Amygdala (tissue), 56 donors: ENCODE results near the gene CYRIA.
A peak's percentile ranks its signal among the peaks of the same experiment; 100 is the strongest.

Experiments used
- DNase-seq, 56 donors: peaks; one replicate each; lab custom pipeline; 2025; lab: John Stamatoyannopoulos, UW

The CYRIA gene

GRCh38 chr2:16671760-16672159 is 6.1 kb upstream of the CYRIA start:
- no peak for DNase-seq

DNA sequence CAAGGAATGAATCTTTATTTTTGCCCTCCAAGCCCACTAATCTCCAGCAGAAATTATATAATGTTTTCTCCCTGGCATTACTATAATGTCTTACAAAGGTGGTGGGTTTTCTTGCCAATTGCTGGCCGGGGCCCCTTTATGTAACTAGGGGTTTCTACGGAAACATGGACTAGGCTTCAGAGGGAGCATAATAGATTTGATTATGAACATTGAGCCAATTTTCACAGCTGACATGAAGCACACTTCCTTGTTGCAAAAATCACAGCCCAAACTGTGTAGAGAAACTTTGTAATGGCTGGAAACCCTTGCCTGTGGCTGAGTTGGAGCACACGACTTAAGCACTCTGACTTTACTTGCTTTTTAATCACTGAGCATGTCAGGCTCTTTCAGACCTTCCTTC is 3.8 kb upstream of the CYRIA start:
- no peak for DNase-seq

DNA sequence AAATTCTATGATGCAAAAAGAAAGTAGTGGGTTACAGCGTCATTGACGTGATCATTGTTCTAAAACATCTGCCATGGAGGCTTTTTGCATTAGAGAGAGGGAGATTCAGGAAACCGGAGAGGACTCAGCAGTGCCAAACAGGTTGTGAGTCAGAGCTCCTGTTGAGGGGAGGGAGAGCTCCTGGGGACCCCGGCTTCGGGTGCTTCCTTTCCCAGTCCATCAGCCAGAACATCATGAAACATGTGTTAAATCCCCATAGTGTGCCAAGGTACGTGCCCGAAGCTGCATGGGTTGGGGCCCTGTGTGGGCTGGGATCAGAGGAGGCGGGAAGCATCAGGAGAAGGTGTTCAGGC is 791 bp upstream of the CYRIA start:
- DNase-seq, result no peak

- peak in 6 of 56 donors; percentile 18 to 50 (median 33) for DNase-seq
Measured at GRCh38 chr2:16664809-16665747, 556 bp downstream of the CYRIA start.

DNA sequence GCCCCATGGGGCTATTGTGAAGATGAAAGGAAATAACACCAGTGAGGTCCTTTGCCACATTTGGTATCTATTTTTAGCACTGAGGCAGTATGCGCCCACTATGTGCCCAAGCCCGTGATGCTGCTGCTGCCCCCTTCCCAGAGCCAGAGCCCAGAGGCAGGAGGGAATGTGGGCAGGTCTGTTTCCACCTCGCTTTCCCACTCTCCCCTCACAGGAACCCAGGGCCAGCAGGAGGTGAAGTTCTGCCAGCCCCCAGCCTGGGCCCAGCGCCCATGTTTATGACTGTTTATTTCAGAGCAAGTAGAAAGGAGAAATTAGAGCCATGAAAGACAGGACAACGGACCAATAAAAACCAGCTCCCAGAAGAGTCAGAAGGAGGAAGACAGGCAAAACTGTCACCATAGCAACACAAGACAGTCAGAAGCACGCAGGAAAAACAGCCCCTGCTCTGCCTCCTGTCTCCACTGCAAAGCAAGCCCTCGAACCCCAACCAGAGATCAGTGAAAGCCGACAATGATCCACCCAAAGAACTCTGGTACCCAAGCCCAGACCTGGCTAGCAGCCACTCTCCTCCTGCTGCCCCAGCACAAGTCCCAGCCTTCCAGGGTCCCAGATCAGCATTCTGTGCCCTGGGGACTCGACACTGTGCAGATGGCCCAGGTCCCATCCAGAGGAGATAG is 1.4 kb downstream of the CYRIA start:
- peak in 50 of 56 donors; percentile 29 to 84 (median 64) for DNase-seq

DNA sequence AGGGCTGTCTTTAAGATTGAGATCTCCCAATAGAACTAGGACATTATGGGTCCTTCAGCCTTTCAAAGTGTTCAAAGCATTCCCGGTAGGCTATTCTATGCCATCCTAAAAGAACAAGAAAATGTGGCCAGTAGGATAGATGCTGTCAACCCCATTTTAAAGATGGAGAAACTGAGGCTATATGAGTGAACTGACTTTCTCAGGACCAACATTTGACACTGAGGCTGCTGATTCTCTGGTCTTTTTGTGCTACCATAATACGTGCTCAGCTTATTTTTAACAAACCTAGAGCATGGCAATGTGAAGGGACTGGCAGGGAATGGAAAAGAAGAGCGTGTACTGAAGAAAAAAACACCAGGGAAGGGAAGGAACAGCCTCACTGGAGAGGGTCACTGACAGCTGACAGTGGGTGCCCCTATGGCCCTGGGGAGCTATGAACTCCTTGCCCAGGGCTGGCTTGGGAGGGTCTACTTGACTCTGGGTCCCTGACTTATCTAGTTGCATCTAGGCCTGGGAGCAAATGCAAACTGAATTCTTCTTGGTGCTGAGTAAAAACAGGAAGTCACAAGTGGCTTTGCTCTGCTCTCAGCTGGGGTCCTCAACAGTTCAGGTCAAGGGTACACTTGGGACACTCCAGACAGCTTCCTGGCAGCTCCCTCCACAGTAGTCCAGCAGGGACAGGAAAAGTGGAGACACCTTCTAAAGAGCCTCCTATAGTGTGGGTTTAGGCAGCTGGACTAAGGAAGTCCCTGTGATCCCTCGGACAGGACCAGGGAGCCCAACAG is 2.3 kb downstream of the CYRIA start:
- DNase-seq, result no peak

- DNase-seq, result peak in 2 of 56 donors; percentile 30 to 37
Measured at GRCh38 chr2:16661936-16662839, 3.4 kb downstream of the CYRIA start.

- peak in 4 of 56 donors; percentile 16 to 57 (median 28) for DNase-seq
Measured at GRCh38 chr2:16661526-16661925, 4.1 kb downstream of the CYRIA start.

GRCh38 chr2:16660556-16660955 is 5.1 kb downstream of the CYRIA start:
- DNase-seq, result no peak

GRCh38 chr2:16660114-16660513 is 5.5 kb downstream of the CYRIA start:
- no peak for DNase-seq

DNA sequence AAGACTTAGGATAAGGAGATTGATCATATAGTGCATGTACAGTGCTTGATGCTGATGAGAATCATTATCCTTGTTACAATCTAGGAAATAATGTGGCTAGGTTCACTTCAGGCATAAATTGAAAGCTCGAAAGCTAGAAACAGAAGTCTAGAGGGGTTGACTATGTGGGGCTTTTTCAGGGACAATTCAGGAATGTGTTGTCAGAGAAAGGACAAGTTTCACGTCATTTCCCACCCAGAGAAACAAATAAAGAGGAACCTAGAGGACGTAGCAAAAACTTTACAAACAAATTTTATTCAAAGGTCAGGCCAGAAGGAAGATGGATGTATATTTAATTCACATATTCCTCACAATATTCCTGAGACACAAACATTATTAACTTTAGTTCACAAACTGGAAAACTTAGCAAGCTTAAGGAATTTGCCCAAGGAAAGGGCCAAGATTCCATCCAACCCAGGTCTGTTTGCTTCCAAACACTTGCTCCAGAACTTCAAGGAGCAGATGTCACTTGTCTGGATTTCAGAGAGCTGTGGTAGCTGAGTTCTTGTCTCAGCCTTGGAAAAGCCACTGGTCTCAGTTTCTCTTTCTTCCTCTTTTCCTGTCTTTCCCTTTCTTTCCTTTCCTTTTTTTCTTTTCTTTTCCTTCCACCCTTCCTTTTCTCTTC is 7.4 kb downstream of the CYRIA start:
- DNase-seq, result no peak

GRCh38 chr2:16657671-16658070 is 8.0 kb downstream of the CYRIA start:
- DNase-seq, result no peak

GRCh38 chr2:16656784-16657391 is 8.7 kb downstream of the CYRIA start:
- peak in 34 of 56 donors; percentile 22 to 83 (median 56) for DNase-seq

DNA sequence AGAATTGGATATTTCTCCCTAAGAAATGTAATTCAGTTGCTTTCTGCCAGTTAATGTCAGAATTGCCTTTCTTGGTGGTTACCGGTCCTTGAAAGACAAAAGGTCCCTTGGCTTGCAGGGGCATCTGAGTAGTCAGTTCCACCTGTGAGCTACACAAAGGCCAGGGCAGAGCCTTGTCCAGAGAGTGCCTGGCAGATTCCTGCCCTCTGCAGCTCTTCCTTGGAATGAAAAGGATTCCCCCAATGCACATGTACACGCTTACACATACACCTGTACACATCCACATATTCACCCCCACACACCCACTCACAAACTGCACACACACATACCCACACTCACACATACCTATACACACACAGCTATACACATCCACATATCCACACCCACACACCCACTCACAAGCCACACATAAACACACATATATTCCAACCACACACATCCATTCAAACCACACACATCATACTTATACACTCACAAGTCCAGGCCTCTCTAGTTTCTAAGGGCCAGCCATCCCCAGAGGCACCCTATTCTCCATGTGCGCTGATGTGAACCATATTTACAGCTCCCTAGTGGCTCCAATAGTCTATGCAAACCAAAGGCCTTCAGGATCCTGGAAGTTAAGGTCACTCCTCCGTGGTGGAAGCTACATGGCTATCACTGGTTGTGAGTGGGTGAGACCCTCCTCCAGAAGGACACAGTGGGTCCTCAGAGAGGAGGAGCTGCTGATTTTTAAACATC is 9.6 kb downstream of the CYRIA start:
- DNase-seq, result no peak

DNA sequence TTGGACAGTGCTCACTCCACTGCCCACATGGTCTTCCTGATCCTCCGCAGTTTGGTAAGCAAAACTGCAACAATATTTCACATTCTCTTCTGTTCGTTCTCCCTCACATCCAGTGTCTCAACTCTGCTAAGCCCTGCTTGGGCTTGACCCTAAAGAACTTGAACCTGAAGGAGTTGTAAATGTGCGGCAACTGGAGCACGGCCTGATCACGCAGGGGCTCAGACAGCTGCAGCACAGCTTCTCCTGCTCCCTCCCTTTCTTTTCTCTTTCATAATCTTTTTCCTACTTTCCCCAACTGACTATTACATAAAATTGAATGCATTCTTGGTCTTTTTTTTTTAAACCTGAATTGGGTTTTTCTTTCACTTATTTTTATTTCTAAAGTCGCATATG is 10.2 kb downstream of the CYRIA start:
- no peak for DNase-seq

DNA sequence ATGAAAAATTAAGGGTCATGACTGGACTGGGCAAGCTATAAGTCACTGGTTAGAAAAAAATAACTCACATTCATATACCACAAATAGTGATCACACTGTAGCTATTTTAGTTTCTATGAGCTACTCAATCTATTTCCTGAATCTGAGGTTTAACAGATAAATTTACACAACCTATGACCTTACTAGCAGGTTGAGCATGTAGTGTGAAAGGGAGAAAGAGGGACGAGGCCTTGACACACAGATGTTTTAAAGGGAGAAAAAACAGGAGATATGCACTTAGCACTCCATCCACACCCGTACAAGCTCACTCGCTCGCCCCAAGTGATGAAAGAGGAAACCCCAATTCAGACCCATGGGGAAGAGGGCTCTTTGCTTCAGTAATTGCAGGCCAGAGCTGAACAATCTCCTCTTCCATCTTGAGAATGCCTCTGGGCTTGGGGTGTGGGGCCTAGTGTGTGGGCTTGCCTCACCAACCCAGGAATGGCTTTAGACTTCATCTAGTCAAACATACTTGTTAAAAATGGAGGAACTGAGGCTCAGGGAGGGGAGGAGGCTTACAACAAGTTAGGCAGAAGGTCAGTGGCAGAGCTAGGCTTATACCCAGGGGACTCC is 10.7 kb downstream of the CYRIA start:
- DNase-seq, result no peak

DNA sequence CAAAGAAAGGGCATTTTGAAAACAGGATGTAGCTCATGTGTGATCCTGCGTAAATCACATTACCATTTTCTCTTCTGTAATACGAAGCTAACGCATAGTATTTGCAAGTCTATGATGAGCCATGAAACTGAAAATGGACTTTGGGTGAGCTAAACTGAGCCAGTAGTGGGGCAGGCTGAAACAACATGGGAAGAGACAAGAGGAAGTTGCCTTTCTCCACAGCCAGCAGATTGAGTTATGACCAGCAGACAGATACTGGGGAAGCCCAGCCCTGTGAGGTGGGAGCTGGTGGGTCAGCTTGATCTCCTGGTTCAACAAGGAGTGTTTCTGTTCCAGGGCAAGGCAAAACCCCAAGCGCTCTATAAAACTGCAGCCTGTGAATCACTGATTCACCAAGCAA is 11.8 kb downstream of the CYRIA start:
- DNase-seq, result no peak

DNA sequence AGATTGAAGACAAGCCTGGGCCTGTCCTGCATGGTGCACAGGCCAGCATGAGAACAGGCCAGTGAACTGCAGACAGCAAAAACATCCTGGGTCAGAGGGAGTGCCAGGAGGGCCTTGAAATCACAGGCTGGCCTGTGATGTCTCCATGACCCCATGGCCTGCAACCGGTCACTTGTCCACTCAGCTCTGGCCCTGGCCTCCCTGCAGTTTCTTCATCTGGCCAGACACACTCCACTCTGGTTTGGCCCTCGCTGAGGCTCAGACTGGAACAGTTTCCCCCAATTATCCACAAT is 12.6 kb downstream of the CYRIA start:
- DNase-seq, result no peak
